HG02642 (cell line): ENCODE measurements around the gene LAMTOR4.
"Not testable (repeated sequence)": the region's sequence is repeated elsewhere in the genome, so short reads cannot be mapped to it uniquely, and the experiment has no call there.

ENCODE experiments used
- ATAC-seq: cut with Tn5 transposase; IDR thresholded peaks from one replicate; pipeline ENCODE4 v1.9.1; 2021; ENCODE audit warnings: mild to moderate bottlenecking; ENCODE audit not compliant: unreplicated experiment, poor library complexity

LAMTOR4 gene

GRCh38 chr7:100169147-100169850 is 20.6 kb downstream of the LAMTOR4 start:
- no peak for ATAC-seq

DNA sequence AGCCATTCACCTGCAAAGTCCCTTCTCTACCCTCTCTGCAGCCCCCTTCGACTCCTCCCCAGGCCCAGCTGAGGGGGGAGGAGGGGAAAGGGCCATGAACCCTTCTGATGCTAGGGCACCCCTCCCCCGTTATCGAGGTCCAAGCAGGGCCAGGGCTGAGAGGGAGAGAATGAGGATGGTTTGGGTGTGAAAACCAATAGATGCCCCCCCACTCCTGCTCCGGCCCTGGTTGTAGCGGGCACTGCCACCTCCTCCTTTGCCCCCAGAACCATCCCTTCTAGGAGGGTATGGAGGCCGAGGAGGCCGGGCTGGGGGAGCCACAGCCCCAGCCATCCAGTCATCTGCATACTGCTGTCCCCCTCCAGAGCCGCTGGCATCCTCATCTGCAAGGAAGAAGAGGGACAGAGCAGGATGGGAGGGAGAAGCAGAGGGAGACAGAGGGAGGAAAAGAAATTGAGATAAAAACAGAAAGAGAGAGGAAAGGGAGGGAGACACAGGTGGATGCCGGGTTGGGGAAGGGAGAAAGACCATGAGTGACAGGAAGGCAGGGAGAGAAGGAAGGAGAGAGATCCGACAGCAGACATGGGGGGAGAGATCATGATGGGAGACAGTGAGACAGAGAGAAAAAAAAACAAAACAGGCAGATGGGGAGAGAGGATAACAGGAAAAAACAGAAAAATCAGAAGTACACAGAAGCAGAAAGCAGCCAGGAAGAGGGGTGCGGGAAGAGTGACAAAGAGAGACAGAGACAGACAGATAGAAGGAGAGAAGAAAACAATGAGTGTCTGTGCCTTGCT is 21.6 kb downstream of the LAMTOR4 start:
- no peak for ATAC-seq

DNA sequence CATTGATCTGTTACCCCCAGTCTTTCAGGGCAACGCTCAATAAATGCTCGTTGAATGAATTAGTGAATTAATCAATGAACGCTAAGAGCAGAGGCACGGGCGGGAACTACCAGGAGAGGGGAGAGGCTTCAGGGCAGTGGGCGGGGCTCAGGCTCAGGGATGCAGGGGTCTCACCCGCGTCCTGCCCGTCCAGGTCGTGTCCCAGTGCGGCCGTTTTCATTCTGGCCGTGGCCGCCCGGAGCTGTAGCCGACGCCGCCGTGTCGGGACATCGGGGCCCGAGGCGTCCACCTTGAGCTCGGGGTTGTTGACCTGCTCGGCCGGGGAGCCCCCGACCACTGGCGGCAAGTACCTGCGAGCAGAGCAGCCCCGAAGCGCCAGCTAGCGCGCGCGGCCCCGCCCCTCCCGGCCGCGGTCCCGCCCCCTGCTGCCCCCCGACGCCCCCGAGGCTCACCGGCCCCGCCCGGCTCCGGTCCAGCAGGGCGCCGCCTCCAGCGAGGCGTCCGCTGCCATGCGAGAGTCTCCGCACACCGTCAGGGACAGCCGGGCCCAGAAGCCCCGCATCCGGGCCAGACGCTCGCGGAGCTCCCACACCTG is 22.5 kb downstream of the LAMTOR4 start:
- ATAC-seq = no peak

DNA sequence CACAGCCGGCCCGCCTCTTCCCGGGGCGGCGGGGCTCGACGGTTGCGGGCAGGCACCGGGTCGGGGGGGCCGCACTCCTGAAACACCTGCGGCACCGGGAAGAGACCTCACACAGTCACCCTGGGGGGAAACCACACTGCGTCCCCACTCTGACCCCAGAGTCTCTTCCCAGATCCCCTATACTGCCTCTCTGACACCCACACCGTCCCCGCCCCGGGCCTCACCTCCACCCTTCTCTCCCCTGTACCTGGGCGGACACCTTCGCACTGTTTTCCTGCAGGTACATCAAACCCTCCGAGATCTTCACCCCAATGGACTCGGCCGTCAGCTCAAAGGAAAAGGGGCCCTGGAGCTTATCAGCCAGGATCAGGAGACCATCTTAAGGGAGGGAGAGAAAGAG is 23.1 kb downstream of the LAMTOR4 start:
- ATAC-seq = no peak

GRCh38 chr7:100173806-100174495 is 25.2 kb downstream of the LAMTOR4 start:
- ATAC-seq = no peak

GRCh38 chr7:100174582-100174981 is 25.9 kb downstream of the LAMTOR4 start:
- no peak for ATAC-seq

- ATAC-seq = no peak
These were observed 26.7 kb downstream of the LAMTOR4 start for GRCh38 chr7:100175296-100175935.

DNA sequence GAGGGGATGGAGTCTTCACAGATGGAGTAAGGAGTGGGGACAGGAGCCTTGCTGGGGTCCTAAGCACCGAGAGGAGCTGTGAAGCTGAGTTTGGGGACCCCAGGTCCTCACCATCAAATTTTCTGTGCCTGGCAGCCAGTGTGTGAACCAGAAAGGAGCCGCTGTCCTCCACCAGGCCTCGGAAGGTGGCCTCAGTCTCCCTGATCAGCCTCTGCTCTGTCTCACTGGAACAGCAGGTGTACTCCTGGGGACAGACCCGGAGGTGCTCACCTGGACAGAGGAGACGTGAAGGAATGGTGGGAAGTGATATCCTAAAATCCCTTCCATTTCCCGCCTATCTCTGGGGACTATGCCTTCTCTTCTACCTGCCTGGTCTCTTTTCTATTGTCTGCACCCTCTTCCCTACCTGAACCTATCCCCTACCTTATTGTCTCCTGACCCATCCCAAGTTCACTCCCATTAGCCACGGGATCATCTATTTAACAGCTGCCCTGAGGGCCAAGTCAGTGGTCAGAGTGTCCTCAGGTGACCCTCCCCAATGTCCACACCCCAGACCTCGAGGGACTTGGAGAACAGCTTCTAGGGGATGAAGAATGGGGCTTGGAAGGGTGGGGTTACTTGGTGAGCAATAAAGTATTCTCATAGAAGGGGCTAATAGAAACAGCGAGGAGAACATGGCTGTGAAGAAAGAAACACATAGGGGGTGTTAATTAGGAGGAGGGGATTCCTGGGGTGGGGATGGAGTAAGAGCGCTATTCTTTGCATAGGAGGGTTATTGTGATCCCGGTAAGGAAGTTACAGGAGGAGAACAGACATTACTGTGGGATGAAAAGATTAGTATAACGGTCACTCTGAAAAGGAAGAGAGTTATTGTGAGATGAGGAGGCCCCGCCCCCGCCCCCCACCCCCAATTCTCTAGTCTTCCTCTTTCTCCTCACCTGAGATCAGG is 27.7 kb downstream of the LAMTOR4 start:
- ATAC-seq = no peak

DNA sequence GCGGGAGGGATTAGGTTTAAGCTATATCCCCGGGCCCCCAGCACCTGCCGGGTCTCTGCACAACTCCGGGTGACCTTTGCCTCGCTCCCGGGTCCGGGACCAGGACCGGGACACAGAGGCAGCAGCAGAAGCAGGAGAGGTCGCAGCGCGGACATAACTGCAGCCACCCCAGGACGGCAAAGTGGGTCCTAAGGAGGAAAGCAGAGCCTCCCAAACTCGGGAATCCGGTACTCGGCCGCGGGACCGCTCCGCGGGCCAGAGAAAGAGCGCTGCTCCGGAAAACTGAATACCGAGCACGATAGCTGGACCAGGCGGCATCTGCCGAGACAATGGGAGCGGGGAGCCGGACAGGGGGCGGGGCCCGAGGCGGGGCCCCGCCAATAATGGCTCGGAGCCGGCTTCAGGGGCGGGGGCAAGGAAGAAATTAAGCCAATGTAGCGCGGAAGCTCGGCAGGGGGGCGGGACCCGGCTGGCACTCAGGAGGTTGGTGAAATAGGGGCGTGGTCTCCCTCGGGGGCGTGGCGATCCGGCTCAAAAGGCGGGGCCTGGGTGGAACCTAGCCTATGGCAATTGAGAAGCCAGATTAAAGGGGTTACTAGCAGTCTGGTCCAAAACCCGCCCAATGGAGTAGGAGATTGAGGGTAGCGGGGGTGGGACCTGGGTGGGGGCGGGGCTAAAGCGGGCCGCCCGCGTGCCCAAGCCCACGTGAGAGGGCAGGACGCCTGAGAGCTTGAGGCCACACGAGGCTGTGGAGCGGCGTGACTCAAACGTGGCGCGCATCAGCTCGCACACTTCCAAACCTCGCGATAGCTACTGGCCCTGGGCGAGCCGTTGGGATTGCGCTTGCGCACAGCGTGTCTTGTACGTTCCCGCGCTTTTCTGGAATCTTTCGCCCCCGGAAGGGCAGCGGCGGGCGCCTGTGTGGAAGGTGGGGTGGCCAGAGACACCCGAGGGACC is 28.6 kb downstream of the LAMTOR4 start, which contains the start of the genes GPC2 and STAG3:
Gene GPC2, minus strand, starts transcription at position 337 of the 957 bp plus-strand sequence. Its CDS starts 182 bp downstream, at position 155.
Gene STAG3, plus strand, starts transcription at position 874 of the 957 bp plus-strand sequence. CDS start 2,639 bp downstream, outside the sequence.
- peak; percentile 90 for ATAC-seq

- ATAC-seq = not testable (repeated sequence)
These were observed 31.4 kb downstream of the LAMTOR4 start for GRCh38 chr7:100180084-100180483.

DNA sequence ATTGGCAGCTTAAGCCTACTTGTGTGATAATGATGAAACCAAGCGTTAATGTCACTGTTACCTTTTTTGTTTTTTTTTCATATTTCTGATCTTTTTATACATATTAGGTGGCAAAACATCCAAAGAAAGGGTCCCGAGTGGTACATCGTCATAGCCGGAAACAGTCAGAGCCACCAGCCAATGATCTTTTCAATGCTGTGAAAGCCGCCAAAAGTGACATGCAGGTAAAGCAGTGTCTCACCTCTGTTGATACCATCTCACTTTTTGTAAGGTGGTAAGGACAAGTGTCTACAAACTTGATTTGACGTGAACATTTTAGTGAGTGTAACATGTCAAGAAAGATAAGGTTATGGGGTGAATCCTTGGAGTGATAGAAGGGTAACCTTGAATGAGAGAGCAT is 33.9 kb downstream of the LAMTOR4 start:
- ATAC-seq = not testable (repeated sequence)

DNA sequence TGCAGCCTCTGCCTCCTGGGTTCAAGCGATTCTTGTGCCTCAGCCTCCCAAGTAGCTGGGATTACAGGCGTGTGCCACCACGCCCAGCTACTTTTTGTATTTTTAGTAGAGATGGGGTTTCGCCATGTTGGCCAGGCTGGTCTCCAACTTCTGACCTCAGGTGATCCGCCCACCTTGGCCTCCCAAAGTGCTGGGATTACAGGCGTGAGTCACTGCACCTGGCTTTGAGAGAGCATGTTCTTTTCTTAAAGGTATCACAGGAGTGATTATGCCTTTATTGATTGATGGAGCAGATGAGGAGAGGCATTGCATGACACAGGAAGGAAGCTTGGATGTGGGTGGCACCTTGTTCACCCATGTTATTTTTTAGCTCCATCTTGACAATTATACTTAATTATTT is 34.4 kb downstream of the LAMTOR4 start:
- not testable (repeated sequence) for ATAC-seq

DNA sequence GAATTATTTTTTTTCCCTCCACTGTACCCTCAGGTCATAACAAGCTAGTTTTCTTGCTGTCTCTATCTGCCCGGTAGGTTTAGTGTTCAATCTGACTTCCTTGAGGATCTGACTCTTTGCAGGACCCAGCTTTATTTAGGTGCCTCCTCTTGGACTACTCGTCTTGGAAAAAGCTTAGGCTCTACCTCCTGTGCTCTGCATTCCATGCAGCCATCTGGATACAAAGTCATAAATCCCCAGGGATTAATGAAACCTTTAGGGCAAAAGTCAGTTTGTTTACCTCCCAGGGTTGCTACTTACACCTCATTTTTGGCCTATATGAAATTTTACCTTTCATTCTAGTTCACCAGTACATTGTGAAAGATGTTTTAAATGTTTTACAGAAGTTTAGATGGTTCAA is 37.0 kb downstream of the LAMTOR4 start:
- no peak for ATAC-seq

DNA sequence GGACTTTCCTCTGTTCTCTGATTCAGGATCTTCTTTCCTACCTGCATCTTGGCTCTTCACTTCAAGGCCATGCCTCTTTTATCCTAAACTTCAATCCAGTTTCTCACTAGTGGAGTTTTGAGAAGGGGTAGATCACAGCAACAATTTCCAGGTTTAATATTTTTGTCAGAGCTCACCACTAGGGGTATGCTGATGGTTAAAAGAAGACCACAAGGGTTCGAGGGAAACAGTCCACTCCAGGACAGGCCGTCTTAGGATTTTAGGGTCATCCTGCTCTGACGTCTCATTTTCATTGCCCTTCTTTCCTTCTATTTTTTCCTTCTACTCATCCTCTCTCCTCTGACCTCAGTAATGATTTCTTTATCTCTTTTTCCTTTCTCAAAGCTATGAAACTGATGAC is 40.3 kb downstream of the LAMTOR4 start:
- no peak for ATAC-seq

DNA sequence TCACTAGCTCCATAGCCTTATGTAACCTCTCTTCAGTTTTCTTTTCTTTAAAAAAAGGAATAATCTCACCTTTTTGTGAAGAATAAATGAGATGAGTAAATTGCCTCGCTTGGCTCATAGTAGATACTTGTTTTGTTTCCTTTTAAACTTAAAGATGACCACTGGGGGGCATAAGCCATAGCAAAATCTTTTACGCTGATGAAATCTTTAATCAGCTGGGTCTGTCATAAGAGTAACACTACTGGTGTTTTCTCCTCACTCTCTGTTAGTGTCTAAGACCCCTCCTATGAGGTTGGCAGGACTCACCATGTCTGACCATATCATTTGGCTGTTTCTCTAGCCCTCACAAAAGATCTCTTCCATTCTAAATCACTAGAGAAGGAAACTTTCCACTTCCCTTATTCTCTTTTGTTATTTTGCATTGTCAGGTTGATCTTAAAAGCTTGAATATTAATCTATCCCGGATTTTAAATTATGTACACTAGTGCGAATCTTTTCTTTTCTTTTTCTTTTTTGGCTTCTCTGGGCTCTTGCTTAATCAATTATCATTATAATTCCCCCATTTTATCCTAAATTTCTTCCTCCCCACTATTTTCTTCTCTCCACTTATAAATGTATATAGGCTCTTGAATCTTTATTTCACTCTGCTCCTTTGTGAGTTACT is 41.5 kb downstream of the LAMTOR4 start:
- no peak for ATAC-seq

DNA sequence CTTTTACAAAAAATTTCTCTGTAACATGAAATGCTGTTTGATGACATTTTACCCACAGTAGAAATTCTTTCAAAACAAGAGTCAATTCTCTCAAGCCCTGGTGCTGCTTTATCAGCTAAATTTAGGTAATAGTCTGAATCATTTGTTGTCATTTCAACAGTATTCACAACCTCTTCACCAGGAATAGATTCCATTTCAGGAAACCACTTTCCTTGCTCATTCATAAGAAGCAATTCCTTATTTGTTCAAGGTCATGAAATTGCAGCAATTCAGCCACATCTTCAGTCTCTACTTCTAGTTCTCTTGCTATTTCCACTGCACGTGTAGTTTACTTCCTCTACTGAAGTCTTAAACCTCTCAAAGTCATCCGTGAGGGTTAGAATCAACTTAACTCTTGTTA is 43.1 kb downstream of the LAMTOR4 start:
- no peak for ATAC-seq

GRCh38 chr7:100192281-100192862 is 43.7 kb downstream of the LAMTOR4 start:
- ATAC-seq = not testable (repeated sequence)
